GM12891 (cell line): Measurements from ENCODE around the gene GLRA3.

Experiments used
- PAX5 ChIP-seq: IDR thresholded peaks from 2 replicates; pipeline ENCODE4 v1.6.1; 2011; ENCODE audit warnings: low read length, moderate library complexity, mild to moderate bottlenecking; ENCODE audit not compliant: insufficient read depth, severe bottlenecking
- POLR2A ChIP-seq: IDR thresholded peaks from 2 replicates; pipeline ENCODE4 v1.6.1; 2011; ENCODE audit warnings: low read depth, low read length, control low read depth
- POLR2AphosphoS5 ChIP-seq: IDR thresholded peaks from 2 replicates; pipeline ENCODE4 v1.6.1; 2011; ENCODE audit warnings: low read depth, low read length, control low read depth
- TAF1 ChIP-seq: IDR thresholded peaks from 2 replicates; pipeline ENCODE4 v1.6.1; 2011; ENCODE audit warnings: low read depth, low read length, control low read depth

DNA sequence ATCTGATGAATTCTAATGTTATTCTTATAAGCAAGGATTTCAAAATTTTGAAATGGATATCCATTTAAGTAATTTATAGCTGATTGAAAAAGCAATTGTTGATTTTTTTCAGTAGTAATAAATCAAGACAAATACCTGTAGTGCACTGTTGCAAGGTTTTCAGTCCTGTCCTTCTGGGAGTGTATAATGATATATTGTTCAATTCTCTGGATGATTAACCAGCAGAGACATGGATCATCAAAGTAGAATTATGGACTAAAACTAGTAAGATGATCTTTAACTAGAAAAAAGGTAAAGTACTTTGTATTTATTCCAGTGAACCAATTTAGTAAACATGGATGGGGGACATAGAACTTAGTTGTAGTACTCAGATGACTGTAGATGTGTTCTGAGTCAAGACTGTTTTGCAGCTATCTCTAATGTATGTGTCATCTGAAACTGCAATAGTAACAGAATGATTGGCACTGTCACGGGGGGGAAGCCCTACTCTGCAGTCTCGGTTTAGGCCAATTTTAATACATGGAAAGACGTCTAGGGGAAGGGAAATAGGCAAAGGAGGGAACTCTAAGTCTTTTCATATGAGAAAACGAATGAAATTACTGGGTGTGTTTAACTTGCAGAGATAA lies 121.9 kb downstream of the GLRA3 start:
- TF ChIP-seq POLR2AphosphoS5 (no peak), POLR2A (no peak), TAF1 (no peak), PAX5 (no peak)
